NCI-H2227 (cell line): Measurements from ENCODE around the gene AUTS2.

Source experiments
- DNase-seq: peaks from one replicate; lab custom pipeline; 2025; ENCODE audit not compliant: unreplicated experiment; lab: John Stamatoyannopoulos, UW

The AUTS2 gene

DNA sequence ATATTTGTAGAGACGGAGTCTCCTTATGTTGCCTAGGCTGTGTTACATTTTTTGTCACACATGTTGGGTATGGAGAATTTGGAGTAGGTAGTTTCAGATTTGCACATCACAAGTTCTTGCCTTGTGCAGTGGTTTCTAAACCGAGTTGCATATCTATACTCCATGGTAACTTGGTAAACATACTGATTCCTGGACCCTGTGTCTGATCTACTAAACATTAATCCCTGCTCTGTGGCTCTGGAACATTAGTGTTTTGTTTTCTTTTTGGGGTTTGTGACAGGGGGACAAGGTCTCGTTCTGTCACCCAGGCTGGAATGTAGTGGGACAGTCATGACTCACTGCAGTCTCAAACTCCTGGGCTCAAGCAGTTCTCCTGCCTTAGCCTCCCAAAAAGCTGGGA, 24.7 kb downstream of the AUTS2 start:
- no peak for DNase-seq

DNA sequence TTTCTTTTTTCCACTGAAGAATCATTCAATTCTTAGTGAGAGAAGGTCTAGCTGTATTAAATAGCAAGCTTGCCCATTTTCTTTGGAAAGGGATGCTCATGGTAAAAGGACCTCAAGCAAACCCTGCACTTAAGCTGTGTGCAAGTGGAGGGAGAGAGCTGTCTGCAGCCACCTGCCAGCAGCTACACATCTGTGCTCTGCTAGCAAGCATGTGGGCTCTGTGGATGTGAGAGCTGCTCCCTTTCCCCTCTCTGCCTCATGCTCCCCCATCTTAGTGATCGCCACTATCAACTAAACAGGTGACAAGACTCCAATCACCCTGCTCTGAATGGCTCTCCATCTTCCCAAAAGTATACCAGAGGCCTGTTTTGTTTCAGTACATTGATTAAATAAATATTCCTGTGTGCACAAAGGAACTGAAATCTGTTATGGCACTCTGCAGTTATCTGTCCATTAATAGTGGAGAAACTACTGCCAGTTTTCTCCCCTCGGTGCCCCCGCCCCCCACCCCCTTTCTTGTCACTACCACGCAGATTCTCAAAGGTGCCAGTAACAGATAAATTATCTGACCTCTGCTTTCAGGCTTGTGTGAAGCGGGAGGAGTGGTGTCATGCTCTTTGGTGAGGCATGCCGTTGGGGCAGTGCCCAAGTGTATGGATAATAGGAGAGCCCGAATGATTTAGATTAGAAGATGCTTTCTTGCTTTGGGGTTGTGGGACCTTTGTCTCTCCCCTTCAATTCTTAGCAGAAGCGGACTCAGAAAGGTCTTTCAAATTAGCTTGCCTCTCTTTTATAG, 26.4 kb downstream of the AUTS2 start:
- DNase-seq: peak; percentile 59

DNA sequence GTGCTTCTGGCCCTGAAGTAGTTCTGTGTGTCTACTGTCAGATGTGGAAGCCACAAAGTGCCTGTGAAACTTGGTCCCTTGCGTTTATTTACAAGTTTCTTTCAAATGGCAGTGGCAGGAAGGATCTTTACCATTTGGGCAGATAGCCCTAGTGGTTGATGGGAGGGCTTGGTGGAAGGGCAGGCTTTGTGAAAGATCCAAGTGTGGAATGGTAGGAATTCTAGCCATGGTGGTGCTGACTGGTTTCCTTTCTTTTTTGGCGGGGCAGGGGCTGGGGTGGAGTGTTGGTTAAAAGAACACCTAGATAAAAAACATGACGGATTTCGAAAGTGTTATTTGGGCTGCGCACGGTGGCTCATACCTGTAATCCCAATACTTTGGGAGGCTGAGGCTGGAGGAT, 27.0 kb downstream of the AUTS2 start:
- DNase-seq: no peak

DNA sequence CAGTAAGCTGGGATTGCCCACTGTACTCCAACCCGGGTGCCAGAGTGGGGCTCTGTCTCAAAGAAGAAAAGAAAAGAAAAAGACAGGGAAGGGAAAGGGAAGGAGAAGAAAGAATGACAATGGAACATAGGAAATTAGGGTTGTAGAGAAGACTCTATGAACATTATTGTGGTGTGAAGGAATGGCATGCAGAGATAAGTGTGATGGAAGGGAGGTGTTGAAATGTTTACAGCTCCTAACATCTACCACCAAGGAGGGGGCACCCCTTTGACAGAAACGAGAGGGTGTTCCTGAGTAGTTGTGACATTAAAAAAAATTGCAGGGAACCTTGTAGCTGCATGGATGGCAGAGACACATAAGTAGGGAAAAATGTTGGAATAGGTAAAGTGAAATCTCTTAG, 27.5 kb downstream of the AUTS2 start:
- DNase-seq: no peak

DNA sequence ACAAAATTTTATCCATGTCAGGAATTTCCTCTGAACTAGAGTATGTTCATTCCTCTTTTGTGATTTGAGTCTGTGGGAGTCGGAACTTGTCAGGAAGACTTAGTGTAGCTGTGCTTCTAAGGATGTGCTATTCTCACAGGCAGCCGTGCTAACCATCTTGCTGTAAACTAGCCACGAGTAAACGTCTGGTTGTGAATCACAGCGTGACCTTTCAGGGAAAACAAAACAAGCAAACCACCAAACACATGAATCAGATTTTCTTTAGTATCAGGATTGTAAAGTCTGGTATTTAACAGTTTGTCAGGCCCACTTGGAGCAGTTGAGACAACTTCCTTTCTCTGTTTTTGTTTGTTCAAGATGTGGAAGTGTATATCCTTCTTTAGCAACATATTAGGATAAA, 32.0 kb downstream of the AUTS2 start:
- DNase-seq: no peak

DNA sequence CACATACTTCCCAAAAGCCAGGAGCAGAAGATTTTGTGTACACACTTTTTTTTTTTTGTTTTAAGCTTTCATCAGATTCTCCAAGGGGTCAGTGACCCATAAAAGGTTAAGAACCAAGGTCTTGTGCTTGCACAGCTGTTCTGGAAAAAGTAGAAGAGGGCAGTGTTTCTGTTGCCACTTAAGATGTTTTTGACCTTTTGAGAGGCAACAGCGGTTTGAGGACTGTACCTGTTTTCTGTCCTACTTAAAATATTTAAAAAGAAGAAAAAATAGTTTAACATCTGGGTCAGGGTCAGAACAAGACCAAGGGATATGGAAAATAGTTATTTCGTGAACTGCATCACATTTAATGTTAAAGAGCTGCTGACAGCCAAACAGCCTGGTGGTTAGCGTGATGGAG, 32.9 kb downstream of the AUTS2 start:
- DNase-seq: no peak

DNA sequence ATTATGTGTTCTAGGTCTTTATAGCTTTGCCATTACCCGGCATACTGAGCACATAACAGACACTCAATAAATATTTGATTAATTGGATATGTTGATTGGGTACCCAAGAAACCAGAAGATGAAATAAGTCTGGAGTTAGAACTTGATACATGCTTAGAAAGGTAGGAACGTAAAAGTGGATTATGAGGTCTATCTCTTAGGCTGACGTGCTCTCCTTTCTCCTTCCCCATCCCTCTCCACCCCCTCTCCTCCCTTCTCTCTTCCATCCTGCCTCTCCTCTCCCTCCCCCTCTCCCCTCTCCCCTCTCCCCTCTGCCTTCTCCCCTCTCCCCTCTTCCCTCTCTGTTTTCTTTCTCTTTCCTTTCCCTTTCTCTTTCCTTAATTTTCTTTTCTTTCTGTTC, 34.0 kb downstream of the AUTS2 start:
- DNase-seq: no peak

DNA sequence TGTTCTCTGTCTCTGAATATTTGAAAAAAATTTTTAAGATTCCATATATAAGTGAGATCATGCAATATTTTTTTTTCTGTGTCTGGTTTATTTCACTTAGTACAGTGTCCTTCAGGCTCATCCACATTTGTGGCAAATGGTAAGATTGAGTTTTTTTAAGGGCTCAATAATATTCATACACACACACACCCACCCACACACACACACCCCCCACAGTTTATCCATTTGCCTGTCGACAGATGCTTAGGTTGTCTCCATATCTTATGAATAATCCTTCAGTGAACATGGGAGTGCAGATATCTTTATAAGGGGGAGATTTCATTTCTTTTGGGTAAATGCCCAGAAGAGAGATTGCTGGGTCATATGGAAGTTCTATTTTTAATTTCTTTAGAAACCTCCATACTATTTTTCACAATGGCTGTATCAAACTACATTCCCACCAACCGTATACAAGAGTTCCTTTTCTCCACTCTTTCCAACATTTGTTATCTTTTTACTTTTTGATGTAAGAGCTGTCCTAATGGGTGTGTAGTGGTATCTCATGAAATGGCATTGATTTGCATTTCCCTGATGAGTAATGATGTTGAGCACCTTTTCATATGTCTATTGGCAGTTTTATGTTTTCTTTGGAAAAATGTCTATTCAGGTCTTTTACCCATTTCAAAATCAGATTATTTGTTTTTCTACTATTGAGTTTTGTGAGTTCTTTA, 35.0 kb downstream of the AUTS2 start:
- DNase-seq: no peak

DNA sequence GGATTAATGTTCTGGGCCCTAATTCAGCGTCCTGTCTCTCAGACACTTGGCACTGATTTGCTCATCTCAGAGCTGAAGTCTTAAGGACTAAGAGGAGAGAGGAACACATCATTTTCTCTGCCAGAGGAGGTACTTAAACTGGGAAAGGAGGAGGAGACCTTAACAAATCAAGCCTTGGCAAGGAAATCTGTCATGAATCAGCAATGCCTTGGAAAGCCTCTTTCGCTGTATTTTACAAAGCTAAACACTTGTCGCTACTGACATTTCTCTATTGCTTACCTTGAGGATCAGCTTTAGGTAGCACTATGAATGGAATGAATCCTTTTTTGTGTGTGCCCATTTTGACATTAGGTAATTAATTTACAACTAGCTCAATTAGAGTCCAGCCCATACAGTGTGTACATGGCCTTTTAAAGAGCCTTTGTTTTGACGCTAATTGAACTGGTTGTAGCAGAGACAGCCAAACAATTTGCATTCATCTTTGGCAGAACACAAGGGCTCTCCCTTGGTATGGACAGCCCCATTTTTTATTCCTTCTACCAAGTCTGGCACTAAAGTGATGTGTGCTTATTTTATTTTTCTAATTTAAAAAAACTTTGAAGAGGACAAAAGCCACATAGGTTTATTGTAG, 37.4 kb downstream of the AUTS2 start:
- DNase-seq: peak; percentile 55

DNA sequence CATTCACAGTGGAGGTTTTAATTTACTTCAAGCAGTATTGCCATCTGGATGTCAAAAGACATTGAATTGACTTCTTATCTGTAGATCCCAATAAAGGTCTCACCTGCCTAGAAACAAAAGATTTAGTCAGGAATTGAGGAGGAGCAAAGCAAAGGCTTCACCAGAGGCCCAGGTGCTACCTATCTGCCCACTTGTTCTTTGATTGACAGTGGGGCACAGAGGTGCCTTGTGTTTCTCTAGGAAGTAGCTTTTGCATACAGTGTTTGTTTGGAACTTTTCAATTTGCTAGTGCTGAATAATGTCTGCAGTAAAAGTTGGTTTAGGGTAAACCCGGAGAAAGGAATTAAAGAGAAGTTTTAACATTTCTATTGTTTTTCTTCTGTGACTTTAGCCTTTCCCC, 40.4 kb downstream of the AUTS2 start:
- no peak for DNase-seq

DNA sequence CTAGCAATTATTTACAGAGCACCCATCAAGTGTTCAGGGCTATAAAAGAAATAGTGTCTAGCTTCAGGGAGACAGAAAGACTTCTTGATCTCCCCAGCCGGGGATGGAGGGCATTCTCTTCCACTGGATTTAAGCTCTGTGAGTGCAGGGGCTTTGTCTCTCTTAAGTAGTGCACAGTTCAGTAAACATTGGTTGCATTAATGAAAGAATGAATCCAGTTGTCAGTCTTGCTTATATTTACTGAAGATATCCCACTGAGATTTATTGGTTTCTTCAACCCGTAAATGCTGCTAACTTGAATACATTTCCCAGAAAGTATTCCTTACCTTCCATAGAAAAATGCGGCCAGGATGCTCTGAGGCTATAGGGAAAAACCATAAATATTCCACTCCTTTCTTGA, 41.9 kb downstream of the AUTS2 start:
- no peak for DNase-seq

DNA sequence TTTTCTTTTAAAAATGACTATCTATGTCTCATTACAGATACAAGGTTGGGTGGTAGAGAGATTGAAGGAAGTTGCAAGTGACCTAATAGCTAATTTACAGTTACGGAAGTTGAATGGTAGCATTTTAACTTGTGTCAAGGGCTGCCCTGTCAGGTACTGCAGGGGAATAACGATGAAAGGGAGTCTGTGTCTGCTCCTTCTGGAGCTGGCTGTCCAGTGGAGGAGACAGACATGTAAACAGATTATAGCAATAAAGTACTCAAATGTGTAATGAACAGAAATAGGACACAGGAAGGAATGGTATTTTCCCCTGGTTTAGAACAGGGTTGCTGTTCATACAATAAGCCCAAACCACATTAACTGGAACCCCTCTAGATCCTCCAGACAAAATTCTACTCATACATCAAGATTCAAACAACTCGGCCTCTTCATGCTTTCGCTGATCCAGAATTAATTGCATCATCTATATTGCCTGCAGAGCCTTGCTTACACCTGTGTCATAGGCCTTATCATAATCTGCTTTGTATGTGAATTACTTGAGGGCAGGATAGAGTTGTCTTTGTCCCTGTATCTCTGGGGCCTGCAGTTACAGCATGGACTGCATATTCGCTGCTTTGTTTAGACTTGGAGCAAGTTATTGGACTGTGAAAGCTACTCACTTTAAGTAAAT, 42.8 kb downstream of the AUTS2 start:
- no peak for DNase-seq

DNA sequence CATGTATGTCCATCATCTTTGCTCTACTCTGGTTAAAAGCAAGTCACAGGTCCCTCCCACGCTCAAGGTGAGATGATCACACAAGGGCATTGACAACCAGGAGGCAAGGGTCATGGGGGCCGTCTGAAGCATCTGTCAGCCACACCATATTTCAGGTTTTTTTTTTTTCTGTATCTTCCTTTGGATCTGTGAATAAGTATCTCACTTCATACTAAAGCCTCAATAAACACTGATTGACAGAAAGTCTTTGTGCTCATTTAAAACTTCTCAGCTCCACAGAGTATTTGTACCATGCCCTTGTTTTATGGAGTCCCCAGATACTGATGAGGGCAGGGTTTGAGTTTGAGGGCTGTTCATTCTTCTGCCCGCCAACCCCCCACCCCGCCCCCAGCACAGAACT, 45.0 kb downstream of the AUTS2 start:
- DNase-seq: no peak

DNA sequence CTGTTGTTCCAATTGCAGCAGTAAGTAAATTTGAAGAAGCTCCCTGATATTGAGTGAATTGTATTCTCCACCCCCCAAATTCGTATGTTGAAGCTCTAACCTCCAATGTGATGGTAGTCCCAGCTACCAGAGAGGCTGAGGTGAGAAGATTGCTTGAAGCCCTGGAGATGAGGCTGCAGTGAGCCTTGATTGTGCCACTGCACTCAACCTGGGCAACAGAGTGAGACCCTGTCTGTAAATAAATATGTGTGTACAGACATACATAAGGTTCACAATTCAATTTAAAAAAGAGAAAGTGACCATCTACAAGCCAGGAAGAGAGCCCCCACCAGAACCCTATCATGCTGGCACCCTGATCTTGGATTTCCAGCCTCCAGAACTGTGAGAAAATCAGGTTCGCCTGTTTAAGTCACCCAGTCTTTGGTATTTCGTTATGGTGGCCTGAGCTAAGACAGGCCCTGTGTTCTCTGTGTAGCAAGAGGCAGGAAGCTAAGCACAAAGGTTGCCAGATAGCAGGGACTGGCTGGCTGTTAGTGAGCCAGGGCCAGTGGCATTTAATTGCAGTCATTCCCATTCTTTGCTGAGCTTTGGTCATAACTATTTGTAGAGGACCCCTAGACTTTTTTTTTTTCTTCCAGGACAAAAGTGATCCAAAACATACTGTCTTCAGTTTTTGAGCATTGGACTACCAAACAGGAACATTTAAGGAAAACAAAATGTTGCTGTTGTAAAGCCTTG, 45.6 kb downstream of the AUTS2 start:
- DNase-seq: no peak

DNA sequence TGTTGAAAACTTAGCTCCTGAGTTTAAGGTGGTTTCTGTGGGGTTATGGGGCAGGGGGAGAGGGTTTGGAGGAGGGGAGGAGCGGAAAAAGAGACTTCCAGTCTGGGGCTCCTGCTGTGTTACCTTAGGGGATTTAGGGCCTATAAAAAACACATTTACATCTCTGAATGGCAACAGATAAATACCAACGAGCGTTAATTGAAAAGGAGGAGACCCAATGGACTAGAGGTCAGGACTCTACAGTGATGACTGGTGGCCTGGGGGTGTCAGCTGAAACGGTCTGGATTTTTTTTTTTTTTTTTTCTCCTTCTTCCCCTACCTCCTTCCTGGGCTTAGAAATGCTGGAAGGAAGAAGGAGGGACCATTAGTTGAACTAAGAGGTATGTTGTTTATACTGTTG, 47.4 kb downstream of the AUTS2 start:
- no peak for DNase-seq

DNA sequence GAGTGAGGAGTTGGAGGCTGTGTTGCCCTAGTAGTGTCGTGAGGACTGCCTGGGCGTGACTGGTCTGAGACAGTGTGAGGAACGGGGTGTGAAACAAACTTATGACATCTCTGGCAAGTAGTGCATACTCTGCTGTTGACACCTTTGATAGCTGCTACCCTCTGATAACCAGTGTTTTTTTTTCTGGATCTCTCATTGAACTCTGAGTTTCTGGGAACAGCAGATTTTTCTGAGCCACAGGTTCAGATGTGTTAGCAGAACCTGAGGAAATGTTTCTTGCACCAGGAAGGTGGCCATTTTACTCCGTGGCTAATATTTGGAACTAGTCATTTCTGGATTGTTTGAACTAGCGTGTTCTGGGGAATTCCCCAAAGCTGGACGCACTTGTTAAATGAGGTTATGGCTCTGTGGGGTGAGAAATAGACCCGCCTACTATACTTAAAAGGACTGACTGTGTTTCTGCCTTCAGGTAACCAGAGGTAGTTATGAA, 52.9 kb downstream of the AUTS2 start:
- no peak for DNase-seq

DNA sequence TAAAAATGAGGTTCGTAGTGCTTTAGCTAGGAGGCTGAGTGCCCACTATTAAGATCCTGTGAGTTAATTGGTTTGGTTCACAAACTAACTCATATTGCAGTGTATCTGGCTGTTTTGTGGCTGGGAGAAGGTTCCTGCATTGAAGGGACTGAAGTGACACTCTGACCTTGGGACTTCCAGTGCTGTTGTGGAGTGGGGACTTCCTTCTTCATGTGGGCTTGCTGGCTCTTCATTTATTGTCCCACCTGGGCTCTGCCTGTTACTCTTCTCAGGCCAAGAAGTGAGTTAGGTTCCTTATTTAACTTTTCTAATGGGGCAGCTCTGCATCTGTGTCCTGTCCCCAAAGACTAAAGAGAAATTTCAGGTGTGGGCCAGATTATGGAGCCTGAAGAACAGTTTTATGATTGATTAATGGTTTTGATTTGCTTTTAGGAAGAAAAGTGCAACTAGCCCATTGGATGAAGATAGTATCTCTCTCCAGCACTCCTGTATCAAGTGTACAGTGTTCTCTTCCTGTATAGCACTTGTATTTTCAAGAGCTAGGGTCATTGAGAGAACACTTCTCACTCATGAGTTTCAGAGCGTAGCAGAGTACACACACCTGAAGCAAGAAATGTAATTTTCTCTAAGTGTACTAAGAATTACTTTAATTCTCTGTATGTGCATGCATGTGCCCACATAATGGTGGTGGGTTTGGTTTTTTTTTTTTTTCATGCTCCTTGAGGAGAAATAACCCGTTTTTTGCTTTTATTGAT, 54.8 kb downstream of the AUTS2 start:
- no peak for DNase-seq

DNA sequence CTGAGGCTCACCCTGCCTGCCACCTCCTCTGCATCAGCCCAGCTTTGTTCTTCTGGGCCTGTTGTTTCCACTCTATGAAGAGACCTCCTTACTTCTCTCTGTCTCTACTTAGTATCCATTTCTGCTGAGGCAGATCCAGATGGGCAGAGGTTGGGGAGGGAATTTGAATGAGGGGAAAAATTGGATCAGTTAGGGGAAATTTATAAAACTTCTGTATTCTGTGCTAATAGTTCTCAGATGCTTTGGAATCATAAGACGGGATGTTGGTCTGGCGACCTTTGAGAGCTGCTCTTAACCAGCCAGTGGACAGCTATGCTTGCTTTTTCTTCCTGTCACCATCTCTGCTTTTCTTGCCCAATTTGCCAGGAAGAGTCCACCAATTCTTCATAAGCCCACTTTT, 55.5 kb downstream of the AUTS2 start:
- no peak for DNase-seq

DNA sequence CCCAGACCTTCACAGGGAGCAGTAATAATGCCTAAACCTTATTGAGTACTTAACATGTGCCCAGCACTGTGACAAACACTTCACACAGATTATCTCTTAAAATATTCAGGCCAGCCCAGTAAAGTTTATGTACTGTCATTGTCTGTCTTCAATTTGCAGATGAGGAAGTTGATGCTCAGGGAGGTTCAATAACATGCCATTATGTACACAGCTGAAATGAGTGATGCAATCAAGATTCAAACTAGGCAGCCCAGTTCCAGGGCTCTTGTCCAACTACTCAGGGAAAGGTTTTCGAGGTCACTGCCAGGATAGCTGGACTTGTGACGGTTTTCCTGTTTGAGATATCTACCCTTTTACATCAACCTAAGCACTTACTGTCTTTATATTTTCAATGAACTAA, 56.1 kb downstream of the AUTS2 start:
- DNase-seq: no peak
